ENCODE data around the gene HLA-DPA1. TPM values are rescaled to one million over a fixed set of nuclear protein-coding genes. Genes with fewer than 3 reads are reported as not detected.

The HLA-DPA1 gene
- total RNA-seq, 4 donors from 2014 or later, result 38.2 to 354 (median 131) TPM

- TF ChIP-seq CTCF (IDR thresholded peaks at IDR 0.05; ENCODE audit: low read depth), result no peak
Observed at GRCh38 chr6:33114406-33114805, 41.0 kb upstream of the HLA-DPA1 start.

- TF ChIP-seq CTCF (IDR thresholded peaks at IDR 0.05; ENCODE audit: low read depth), result no peak
Observed at GRCh38 chr6:33113755-33114154, 40.3 kb upstream of the HLA-DPA1 start.

- TF ChIP-seq CTCF (IDR thresholded peaks at IDR 0.05; ENCODE audit: low read depth), result no peak
Observed at GRCh38 chr6:33112148-33112547, 38.7 kb upstream of the HLA-DPA1 start.

GRCh38 chr6:33108307-33108706 lies 34.9 kb upstream of the HLA-DPA1 start:
- no peak for TF ChIP-seq CTCF (IDR thresholded peaks at IDR 0.05; ENCODE audit: low read depth)

- TF ChIP-seq CTCF (IDR thresholded peaks at IDR 0.05; ENCODE audit: low read depth), result no peak
Observed at GRCh38 chr6:33107641-33108040, 34.2 kb upstream of the HLA-DPA1 start.

GRCh38 chr6:33105916-33106871 lies 32.7 kb upstream of the HLA-DPA1 start:
- no peak for TF ChIP-seq CTCF (IDR thresholded peaks at IDR 0.05; ENCODE audit: low read depth)

- TF ChIP-seq CTCF (IDR thresholded peaks at IDR 0.05; ENCODE audit: low read depth), result no peak
Observed at GRCh38 chr6:33105386-33105785, 31.9 kb upstream of the HLA-DPA1 start.

Measured in subcutaneous adipose tissue (tissue), 4 donors.